HG02938 (cell line): ENCODE measurements around the gene MSH5.

Experiments used
- ATAC-seq: cut with Tn5 transposase; IDR thresholded peaks from one replicate; pipeline ENCODE4 v1.9.1; 2021; ENCODE audit warnings: mild to moderate bottlenecking, moderate library complexity; ENCODE audit not compliant: unreplicated experiment

MSH5 gene

DNA sequence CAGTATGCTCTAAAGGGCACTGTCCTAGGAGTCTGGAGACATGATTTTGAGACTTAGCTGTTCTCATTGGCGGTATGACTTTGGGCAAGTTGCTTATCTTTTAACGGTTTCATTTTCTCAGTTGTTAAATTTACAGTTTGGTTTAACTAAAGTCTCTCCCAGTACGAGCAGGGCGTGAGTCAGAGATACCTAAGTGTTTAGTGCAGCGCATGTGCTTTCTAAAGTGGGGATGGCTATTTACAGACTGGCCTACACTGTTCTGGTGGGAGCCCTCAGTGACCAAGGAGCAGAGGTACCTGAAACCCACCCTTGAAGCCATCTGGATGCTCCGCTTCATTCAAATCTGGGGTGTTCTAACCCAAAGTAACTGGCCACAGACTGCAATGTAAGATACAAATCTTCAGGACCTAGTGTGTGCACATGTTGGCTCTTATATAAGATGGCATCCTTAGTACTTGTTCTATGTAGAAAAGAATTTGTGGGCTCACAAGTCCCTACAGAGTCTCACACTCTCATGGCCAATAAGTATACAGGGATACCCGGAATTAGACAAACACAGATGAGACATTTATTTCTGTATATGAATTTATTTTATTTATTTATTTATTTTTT, 10.7 kb downstream of the MSH5 start:
- ATAC-seq, result no peak

DNA sequence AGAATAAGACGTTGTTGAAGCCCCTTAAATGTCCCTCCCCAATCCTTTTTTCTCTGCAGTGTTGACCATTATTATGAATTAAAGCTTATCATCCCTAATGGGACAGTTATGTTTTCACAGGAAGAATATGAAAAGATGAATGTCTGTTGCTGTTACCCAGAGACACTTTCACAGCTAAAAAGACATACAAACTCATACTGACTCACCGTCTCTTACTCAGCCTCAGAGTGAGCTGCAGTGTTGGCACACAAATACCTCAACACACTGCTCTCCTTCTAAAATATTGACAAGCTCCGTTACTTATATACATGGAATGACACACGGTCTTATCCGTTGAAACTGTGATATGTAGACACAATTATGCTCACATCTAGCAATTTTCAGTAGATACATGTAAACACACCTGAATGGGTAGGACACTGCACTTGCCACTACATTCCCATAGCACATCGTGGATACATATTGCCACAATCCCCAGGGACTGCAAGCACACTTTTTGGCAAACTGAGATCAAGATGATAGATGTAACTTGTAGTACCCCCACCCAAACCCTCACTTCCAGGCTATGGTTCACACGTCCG, 13.0 kb downstream of the MSH5 start:
- no peak for ATAC-seq

DNA sequence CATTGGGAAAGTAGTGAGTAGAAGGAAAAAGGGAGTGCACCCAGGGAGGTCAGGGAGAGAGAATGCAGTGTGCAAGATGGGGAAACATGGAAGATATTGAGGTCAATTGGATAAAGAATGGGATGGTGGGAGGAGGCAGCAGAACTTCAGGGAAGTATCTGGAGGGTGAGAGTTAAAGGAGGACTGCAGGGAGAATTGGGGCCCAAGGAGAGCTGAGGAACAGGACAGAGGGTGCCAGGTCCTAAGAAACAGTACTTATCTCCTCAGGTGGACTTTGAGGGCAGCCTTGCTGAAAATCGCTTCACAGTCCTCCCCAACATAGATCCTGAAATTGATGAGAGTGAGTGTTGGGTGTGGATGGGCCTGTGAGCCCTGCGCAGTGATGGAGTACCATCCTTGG, 18.5 kb downstream of the MSH5 start:
- ATAC-seq, result no peak

DNA sequence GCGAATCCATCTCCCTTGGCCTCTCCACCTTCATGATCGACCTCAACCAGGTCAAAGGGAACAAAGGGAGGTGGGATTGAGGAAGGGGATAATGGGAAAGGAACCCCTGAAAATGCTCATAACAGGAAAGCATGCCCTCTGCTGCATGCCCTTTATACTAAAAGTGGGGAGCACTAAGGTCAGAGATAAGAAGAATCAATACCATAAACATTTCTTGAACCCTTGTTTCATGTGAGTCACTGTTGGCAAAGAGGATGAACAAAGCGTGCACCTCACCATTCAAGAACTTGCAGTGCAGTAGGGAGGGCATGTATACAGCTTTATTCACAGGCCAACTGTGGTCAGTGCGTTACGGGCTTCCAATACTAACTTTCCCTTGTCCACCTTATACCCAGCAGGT, 21.0 kb downstream of the MSH5 start:
- ATAC-seq, result no peak

DNA sequence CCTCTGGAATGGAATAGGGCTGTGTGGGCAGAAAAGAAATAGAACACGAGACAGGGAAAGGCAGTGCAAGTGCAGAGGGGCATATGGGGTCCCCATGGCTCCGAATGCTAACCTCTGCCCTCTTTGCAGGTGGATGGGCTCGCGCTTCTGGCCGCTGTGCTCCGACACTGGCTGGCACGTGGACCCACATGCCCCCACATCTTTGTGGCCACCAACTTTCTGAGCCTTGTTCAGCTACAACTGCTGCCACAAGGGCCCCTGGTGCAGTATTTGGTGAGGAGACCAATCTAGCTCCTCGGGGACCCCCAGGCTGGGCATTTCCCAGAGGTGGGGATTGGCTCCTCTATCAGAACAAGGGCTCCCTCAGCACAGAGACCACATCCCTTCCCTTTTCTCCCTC, 21.5 kb downstream of the MSH5 start:
- no peak for ATAC-seq

DNA sequence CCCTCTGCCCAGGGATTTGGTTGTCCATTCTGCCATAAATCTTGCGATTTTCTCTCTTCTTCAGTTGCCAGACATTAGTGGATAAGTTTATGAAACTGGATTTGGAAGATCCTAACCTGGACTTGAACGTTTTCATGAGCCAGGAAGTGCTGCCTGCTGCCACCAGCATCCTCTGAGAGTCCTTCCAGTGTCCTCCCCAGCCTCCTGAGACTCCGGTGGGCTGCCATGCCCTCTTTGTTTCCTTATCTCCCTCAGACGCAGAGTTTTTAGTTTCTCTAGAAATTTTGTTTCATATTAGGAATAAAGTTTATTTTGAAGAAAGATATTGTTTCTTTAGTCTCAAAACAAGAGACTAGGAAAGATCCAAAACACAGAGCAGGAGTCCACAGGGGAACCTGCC, 22.6 kb downstream of the MSH5 start, which contains the start of gene SAPCD1:
SAPCD1 (plus strand) TSS at position 301 of the 400 bp plus-strand sequence. CDS start 399 bp downstream, outside the sequence.
- ATAC-seq, result no peak

DNA sequence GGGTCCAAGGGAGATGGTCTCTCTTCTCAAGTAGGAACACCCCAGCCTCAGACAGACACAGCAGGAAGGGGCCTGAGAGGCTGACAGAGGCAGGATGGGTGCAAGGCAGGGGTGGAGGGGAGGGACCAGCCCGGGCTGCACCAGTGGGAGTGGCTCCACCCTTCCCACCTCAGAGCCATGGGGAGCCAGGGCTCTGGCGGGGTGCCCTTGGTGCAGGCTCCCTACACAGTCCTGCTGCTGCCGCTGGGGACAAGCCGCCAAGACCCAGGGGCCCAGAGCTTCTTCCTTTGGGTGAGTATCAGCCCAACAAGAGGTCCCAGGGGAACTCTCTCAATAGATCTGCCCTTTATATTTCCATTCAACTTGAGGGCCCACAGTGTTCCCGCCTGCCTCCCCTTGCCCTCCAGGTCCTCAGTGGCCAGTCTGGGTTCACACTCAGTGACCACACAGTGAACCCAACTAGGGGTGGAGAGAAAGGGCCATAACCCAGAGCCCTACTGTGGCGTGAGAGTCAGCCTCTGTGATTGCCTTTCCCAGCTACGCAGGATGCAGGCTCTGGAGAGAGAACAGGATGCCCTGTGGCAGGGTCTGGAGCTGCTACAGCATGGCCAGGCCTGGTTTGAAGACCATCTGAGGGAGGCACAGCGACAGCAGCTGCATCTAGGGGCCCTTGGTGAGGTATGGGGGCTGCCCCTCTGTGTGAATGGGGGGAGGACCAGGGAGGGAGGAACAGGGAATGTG, 23.2 kb downstream of the MSH5 start:
- ATAC-seq, result no peak

DNA sequence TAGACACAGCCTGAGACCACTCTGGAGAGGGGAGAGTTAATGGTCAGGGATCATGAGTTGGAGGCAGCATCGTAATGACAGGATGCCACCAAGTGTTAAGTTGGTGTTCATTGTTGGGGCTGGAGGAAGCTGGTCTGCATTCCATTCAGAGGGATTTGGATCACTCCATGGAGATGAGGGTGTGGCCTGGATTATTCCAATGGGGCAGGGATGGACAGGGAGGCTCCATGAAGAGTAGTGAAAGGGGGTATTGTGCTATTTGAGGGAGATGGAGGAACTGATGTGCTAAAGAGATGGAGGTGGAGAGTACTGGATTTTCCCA, 23.8 kb downstream of the MSH5 start:
- ATAC-seq, result no peak

DNA sequence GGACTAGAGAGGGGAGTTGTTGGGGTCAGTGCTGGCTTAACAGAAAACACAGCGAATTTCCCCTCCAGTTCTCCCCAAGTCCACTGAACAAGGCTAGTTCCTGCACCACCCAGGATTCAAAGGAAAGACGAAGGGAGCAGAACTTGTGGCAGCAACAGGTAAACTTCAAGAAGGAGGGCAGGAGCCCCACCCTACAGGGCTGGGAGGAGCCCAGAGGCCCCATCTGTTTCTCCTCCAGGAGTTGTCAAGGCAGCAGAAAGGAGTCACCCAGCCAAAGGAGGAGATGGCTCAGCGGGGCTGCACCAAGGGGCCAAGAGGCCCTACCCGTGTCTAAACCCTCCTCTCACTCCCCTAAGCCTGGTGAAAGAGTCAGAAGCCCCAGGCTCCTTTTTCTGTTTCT, 24.4 kb downstream of the MSH5 start:
- ATAC-seq, result no peak

DNA sequence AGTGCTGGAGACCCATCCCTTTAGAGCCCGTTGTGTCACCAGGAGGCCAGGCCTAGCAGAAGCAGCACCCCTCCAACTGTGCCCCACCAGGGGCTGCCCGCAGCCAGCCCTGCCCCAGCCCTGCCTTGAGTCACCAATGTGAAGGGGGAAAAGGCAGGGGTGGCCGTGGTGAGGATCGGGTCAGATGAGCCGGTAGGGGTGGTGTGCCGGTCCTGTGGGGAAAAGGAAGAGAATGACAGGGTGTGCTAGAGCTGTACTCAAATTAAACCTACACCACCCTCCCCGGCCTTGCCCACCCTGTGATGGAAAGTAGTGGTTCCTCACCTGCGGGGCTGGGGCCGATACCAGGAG, 25.7 kb downstream of the MSH5 start:
- no peak for ATAC-seq

DNA sequence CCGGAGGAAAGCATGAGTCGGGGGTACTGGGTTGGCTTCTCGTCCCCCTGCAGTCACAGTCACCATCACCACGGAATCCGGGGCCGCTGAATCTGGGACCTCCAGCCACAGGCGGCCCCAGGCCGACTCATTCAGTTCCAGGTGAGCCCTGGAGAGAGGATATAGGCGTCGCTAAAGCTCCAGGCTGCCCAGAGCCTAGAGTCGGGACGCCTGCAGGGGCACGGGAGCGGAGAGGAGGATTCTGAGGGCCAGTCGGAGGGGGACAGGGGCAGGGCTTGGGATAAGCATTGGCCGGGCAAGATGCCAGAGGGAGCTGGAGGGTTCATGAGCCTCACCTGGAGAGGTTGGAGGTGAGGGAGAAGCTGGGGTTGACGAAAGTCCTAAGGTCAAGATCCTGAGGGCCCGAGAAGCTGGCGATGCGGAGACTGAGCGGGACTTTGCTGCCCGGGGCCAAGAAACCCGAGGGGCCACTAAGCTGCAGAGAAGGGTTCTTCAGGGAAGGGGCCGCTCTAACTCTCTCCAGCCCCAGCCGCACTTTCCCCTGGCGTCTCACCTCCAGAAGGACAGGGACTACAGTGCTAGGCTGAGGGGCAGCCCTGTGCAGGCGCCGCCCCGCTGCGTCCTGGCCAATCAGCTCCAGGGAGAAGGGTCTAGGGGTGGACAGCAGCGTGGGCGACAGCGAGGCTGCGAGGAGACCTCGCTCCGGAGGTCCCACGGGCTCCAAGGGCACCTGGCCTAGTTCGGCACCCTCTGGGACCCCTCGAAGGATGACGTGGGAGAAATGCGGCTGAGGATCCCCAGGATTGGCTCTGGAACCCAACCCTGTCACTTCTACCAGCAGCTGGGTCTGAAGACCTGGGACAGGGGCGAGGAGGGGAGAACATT, 26.3 kb downstream of the MSH5 start:
- ATAC-seq, result no peak

DNA sequence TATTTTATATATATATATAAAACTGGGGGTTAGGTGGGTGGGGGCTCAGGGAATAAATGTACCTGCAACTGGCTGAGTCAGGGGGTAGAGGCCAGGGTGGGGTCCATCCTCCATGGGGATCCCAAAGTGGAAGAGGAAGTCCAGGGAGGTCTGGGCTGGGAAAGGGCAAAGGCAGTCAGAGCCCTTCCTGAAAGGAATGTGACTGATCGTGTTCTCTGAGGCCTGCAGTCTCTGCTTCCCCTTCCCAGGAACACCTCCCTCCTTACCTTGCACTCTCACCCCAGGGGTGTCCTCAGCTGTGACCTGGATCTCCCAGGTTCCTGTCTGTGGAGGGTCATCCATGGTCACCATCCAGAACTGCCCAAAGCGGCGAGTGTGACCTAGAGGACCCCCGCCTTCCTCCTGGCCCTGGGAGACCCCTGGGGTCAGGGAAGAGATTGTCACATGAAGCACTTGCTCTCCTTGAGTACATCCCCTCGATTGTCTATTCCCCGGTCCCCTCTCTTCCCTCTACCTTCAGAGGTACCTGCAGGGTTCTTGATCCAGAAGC, 27.4 kb downstream of the MSH5 start:
- ATAC-seq, result no peak

DNA sequence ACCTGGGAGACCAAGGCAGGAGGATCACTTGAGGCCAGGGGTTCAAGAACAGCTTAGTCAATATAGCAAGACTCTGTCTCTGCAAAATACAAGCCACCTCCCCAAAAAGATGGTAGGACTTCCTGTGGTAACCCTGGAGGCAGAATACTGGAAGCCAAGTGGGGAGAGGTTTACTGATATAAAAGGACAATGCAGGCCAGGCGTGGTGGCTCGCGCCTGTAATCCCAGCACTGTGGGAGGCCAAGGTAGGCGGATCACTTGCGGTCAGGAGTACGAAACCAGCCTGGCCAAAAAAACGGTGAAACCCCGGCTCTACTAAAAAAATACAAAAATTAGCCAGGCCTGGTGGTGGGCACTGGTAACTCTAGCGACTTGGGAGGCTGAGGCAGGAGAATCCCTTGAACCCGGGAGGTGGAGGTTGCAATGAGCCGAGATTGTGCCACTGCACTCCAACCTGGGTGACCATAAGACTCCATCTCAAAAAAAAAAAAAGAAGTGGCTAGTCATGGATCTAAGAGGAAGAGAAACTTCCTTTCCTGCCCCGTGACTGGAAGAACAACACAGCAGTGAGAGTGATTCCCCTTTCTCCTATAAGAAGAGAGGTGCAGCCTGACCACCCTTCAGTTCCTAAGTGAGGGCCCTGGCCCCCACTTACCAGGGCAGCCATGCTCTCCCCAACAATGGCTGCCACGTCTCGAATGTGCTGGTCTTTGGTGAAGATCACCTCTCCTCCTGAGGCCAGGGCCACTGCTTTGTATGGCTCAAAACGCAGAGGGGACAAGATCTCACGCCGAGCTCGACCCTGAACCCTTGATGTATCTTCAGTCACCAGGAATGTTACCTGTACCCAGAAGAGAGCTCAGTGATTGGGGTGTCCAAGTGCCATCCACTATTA, 28.8 kb downstream of the MSH5 start:
- no peak for ATAC-seq

DNA sequence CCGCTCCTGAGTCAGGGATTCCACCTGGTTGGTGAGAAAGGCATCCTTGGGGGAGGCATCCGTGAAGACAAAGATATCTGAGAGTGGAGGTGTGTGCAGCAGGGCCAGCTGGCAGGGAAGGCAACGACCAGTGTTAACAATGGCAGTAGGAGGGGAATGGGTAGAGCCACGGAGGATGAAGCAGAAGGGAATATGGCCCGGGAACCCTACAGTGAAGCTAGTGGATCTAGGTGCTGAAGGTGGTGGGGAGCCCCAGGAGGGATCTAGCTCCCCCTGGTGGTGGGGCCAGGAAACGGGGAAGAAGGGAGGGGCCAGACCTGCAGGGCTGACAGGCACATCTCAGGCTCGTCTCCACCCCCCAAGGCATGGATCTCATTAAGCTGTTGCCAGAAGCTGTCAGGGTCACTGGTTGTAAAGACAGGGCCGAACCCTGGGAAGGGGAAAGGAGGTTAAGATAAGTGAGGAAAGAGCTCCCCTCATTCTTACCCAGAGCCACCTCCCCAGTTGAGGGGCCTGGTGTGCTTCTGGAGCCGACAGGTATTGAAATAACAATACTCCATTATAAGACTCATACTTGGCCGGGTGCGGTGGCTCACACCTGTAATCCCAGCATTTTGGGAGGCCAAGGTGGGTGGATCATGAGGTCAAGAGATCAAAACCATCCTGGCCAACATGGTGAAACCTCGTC, 30.0 kb downstream of the MSH5 start:
- ATAC-seq, result no peak

DNA sequence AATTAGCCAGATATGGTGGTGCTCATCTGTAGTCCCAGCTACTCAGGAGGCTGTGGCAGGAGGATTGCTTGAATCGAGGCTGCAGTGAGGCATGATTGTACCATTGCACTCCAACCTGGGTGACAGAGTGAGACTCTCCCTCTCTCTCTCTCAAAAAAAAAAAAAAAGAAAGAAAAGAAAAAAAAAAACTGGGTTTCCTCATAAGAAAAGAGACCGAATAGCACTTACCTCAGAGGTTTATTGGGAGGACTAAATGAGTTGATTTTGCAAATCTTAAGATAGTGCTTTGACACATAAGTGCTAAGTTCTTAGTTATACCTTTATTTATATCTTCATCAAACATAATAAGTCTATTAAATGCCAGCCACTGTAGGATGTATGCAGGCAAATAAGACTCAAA, 31.1 kb downstream of the MSH5 start:
- no peak for ATAC-seq

DNA sequence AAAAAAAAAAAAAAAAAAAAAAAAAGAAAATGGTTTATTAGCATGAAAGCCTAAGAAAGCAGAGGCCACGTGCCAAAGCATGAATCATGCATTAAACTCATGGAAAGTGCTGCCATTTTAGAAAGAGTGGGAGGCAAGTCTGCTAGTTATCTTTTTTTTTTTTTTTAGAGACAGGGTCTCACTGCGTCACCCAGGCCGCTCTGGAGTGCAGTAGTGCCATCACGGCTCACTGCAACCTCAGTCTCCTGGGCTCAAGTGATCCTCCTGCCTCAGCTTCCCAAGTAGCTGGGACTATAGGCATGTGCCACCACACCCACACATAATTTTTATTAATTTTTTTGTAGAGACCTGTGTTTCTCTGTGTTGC, 32.2 kb downstream of the MSH5 start:
- ATAC-seq, result no peak

DNA sequence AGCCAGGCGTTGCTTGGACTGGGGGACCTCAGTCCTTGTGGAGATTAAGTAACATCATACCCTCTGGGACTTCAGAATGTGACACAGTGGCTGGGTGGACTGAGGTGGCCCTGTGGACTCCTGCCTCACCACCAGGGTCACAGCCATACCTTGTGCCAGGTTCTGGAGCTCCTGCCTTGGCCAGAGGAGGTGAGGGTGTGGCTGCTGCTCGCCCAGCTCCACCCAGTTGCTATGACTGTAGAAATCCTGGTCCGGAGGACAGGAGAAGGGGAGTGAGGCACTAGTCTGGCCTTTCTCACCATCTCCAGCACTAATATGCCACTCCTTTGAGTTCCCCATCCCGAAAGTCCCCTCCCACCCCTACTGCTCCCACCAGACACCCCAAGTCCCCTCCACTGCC, 35.4 kb downstream of the MSH5 start:
- no peak for ATAC-seq

DNA sequence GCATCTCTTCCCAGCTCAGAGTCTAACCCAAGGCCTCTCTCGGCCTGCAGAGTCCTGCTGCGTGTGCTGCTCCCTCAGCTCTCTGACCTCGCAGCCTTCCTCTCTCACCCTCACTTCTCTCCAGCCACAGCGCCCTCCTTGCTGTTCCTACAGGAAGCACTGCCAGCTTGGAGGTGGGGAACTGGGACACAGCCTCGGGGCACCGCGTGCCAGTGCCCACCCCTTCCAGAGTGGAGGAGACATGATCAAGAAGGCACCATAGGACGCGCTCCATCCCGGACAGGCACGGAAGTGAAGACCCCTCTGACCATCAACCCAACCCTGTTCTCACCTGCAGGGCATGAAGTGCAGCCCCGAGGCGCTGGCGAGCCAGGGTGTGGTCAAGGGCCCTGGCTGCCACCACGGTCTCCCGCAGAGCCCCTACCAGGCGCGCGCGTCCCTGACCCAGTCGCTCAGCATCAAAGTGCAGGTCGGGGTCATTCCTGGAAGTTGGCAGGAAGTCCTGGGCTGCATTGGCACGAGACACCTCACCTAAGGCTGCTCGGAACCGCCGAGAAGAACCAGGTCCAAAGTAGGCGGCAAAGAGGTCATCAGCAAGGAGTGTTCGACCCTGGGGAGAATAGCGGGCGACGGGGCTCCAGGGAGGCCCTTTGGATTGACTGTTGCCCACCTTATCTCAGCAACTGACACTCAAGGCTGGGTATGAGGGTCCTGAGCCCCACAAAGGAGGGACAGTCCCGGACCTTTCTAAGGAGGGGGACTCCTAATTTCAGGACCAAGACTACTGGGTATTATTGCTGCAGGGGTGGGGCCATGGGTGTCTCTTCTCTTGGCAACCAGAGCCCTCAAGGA, 36.1 kb downstream of the MSH5 start:
- ATAC-seq, result no peak

DNA sequence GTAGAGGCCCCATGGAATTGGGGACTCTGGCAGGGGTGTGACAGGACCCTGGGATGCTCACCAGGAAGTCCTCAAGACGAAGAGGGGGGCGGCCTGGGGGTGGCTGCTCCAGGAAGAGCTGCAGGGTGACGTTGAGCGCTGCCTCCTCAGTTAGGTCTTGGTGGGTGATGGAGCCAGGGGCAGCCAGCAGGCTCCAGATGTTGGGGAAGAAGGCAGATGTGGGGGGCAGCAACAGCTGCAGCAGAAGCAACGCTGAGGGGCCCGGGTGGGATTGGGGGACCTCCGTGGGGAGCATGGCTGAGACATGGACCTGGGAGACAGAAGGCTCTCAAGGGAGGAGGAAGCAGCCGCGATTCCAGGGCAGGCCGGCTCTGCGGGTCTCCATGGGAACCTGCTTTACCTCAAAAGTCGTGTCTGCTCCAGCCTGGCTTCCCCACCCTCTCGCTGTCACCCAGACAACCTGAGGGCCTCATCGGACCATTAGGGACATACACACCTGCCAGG, 36.7 kb downstream of the MSH5 start:
- no peak for ATAC-seq
